Spleen (tissue), 7 donors: ENCODE results near the gene MMEL1.

Experiments
- CTCF ChIP-seq, 11 experiments: fragments of 200-600 bp in 7 of 11; fragments of 450-650 bp in 4 of 11; sonication (generic) in 4 of 11; IDR thresholded peaks in 8 of 11; conservative IDR thresholded peaks in 3 of 11; 1 replicate in 7 of 11; 2 replicates in 4 of 11; pipeline versions ENCODE4 v1.4.0 to v1.8.0; 2016 to 2021; ENCODE audit warnings: antibody characterized with exemption in 11 of 11, inconsistent platforms in 4 of 11, mild to moderate bottlenecking in 1 of 11
- POLR2A ChIP-seq, 3 donors: fragments of 450-650 bp; IDR thresholded peaks; one replicate each; pipeline ENCODE4 v1.5.1; 2017; ENCODE audit warnings: antibody characterized with exemption in 3 of 3, mild to moderate bottlenecking in 1 of 3
- donor health status: DM: no; HTN: no; CAD: no; lungs with moderate emphysema.
- donor health status: DM: no; HTN: no; CAD: no.
- donor health status: DM: no; HTN: no; CAD: no.

GRCh38 chr1:2644171-2644570 lies 11.4 kb upstream of the MMEL1 start:
- TF ChIP-seq CTCF (IDR thresholded peaks at IDR 0.05 in 8 of 11, conservative IDR thresholded peaks at IDR 0.05 in 3 of 11) (no peak), POLR2A (IDR thresholded peaks at IDR 0.05) (no peak)
